GM12878 (cell line): Measurements from ENCODE around the gene LONRF3. TPM values are rescaled to one million over a fixed set of nuclear protein-coding genes. Genes with fewer than 3 reads are reported as not detected.

Source experiments
- ATAC-seq: fragments of 200-7000 bp; cut with Tn5 transposase; 3 replicates; pipeline ENCODE4 v1.9.1; 2020; ENCODE audit warnings: mild to moderate bottlenecking, moderate library complexity
- BruUV-seq: library from RNA; stranded (reverse); fragments of 400-500 nt; replicated peaks from 2 replicates; lab custom pipeline; 2021; lab: Mats Ljungman, UMichigan
- CTCF ChIA-PET: fragments of 300-600 bp; sonication (Branson Sonifier 250); formaldehyde crosslinking; extraction: SDS; loops from one replicate; lab custom pipeline; 2021; ENCODE audit warnings: inconsistent platforms; lab: Yijun Ruan, JAX
- POLR2A ChIA-PET: fragments of 350-600 bp; formaldehyde crosslinking; extraction: SDS; loops from one replicate; lab custom pipeline; 2021; ENCODE audit warnings: inconsistent platforms; lab: Charles Lee
- RAD21 ChIA-PET: fragments of 300-600 bp; sonication (Branson Sonifier 250); formaldehyde crosslinking; loops from one replicate; lab custom pipeline; 2023; ENCODE audit warnings: antibody characterized with exemption; ENCODE audit not compliant: unreplicated experiment; lab: Charles Lee
- SMC1A ChIA-PET: fragments of 300-600 bp; sonication (Branson Sonifier 250); formaldehyde crosslinking; loops from one replicate; lab custom pipeline; 2023; ENCODE audit not compliant: unreplicated experiment, uncharacterized antibody; lab: Charles Lee
- DNase-seq: peaks from one replicate; pipeline ENCODE4 v3.0.0-alpha.2; 2011; ENCODE audit warnings: low read depth, low spot score
- FAIRE-seq: peaks from 3 replicates; lab custom pipeline; 2011; peaks lifted over from hg19 to GRCh38; lab: Jason Lieb, UNC
- H2AFZ ChIP-seq: 2 replicates; pipeline ENCODE4 v1.6.0; 2011; ENCODE audit warnings: low read depth, low read length, control low read depth; ENCODE audit not compliant: control insufficient read depth
- H3K27ac ChIP-seq: 2 replicates; pipeline ENCODE4 v1.5.1; 2011; ENCODE audit warnings: control low read depth; ENCODE audit not compliant: control insufficient read depth, insufficient read depth
- H3K27me3 ChIP-seq, 2 experiments: replicated peaks in 1 of 2; 2 replicates each; pipeline versions ENCODE4 v1.6.0 to v1.6.1; 2011; ENCODE audit warnings: low read length in 1 of 2; ENCODE audit not compliant: control insufficient read depth in 2 of 2, insufficient read depth in 2 of 2
- H3K36me3 ChIP-seq, 2 experiments: 2 replicates each; pipeline ENCODE4 v1.5.1; 2011; ENCODE audit warnings: low read length in 1 of 2; ENCODE audit not compliant: control insufficient read depth in 2 of 2, insufficient read depth in 2 of 2
- H3K4me1 ChIP-seq: 2 replicates; pipeline ENCODE4 v1.6.1; 2011; ENCODE audit warnings: mild to moderate bottlenecking, low read length, moderate library complexity, mixed read lengths; ENCODE audit not compliant: control insufficient read depth, insufficient read depth
- H3K4me2 ChIP-seq: 2 replicates; pipeline ENCODE4 v1.6.0; 2011; ENCODE audit warnings: control low read depth; ENCODE audit not compliant: control insufficient read depth, insufficient read depth
- H3K4me3 ChIP-seq: fragments of 200-600 bp; sonication (generic); 2 replicates; pipeline ENCODE4 v1.5.1; 2016
- H3K79me2 ChIP-seq: 2 replicates; pipeline ENCODE4 v1.6.0; 2011; ENCODE audit warnings: low read length; ENCODE audit not compliant: control insufficient read depth, insufficient read depth
- H3K9ac ChIP-seq: 2 replicates; pipeline ENCODE4 v1.8.0; 2011; ENCODE audit warnings: low read length, control low read depth, mixed read lengths; ENCODE audit not compliant: control insufficient read depth, insufficient read depth
- H3K9me3 ChIP-seq: replicated peaks from 3 replicates; pipeline ENCODE4 v1.5.1; 2011; ENCODE audit warnings: mild to moderate bottlenecking, low read length; ENCODE audit not compliant: control insufficient read depth, insufficient read depth
- H4K20me1 ChIP-seq: 2 replicates; pipeline ENCODE4 v1.6.0; 2011; ENCODE audit not compliant: control insufficient read depth, insufficient read depth
- EGR1 ChIP-seq, 2 experiments: IDR thresholded peaks; 1 replicate in 1 of 2; 2 replicates in 1 of 2; pipeline ENCODE4 v1.6.1; 2011 to 2012; ENCODE audit warnings: low read depth in 2 of 2, low read length in 2 of 2, borderline replicate concordance in 1 of 2, mild to moderate bottlenecking in 1 of 2, moderate library complexity in 1 of 2
- IKZF2 ChIP-seq, 2 experiments: fragments of 450-650 bp; IDR thresholded peaks; 2 replicates each; pipeline ENCODE4 v1.6.1; 2017; ENCODE audit warnings: mild to moderate bottlenecking in 2 of 2, moderate library complexity in 2 of 2
- KDM1A ChIP-seq: fragments of 200-600 bp; sonication (generic); IDR thresholded peaks from 2 replicates; pipeline ENCODE4 v1.6.1; 2016; ENCODE audit warnings: borderline replicate concordance
- POLR2A ChIP-seq: IDR thresholded peaks from 2 replicates; pipeline ENCODE4 v1.6.1; 2011; ENCODE audit warnings: low read depth, mild to moderate bottlenecking, low read length
- POLR2AphosphoS2 ChIP-seq: IDR thresholded peaks from 2 replicates; pipeline ENCODE4 v1.6.1; 2011; ENCODE audit warnings: low read depth, mild to moderate bottlenecking, low read length, improper control_type of control experiment, moderate library complexity
- RFX5 ChIP-seq: IDR thresholded peaks from 2 replicates; pipeline ENCODE4 v1.6.1; 2011; ENCODE audit warnings: low read depth, low read length, improper control_type of control experiment
- RUNX3 ChIP-seq: IDR thresholded peaks from 2 replicates; pipeline ENCODE4 v1.6.1; 2012; ENCODE audit warnings: low read length, inconsistent platforms
- SPI1 ChIP-seq: IDR thresholded peaks from 2 replicates; pipeline ENCODE4 v1.6.1; 2011; ENCODE audit warnings: low read depth, mild to moderate bottlenecking, low read length, moderate library complexity, borderline replicate concordance; ENCODE audit not compliant: insufficient read depth
- TCF3 ChIP-seq: IDR thresholded peaks from 2 replicates; pipeline ENCODE4 v1.6.1; 2012; ENCODE audit warnings: low read depth, mild to moderate bottlenecking, low read length, borderline replicate concordance; ENCODE audit not compliant: insufficient read depth
- WGBS: methylation state at CpG from one replicate; pipeline ENCODE4 v1.1.6; 2016; ENCODE audit warnings: low lambda C conversion rate; ENCODE audit not compliant: insufficient replicate concordance, insufficient coverage; ENCODE audit errors: missing lambda C conversion rate; 5-methylcytosine and 5-hydroxymethylcytosine counted together
- in situ Hi-C: fragments of 300-500 bp; cut with MboI; formaldehyde crosslinking; loops from 9 replicates; pipeline ENCODE4 v1.14.3; 2018; ENCODE audit warnings: mixed read lengths
- intact Hi-C: fragments of 100-400 bp; cut with micrococcal nuclease; formaldehyde crosslinking; loops from one replicate; pipeline ENCODE4 v1.14.2; 2022; ENCODE audit not compliant: unreplicated experiment
- polyA plus RNA-seq, 11 experiments: library from polyadenylated mRNA; depleted of rRNA in 4 of 11; unstranded in 6 of 11; stranded (reverse) in 5 of 11; fragments of >200 nt; fragmentation: Nextera tagmentation in 4 of 11; fragmentation: Illumina TruSeq in 1 of 11; extraction: Ambion mirVana in 4 of 11; extraction: Trizol in 1 of 11; gene quantifications; 1 replicate in 1 of 11; 2 replicates in 10 of 11; pipeline versions ENCODE4 v1.2.1 to v1.2.3, GENCODE V29; 2011 to 2016; ENCODE audit warnings: inconsistent platforms in 2 of 11, missing spikeins in 2 of 11, low read depth in 1 of 11
- total RNA-seq, 4 experiments: library from RNA; depleted of rRNA in 3 of 4; stranded (reverse); fragments of >200 nt in 3 of 4; fragmentation: Illumina TruSeq in 1 of 4; extraction: Trizol in 1 of 4; gene quantifications; 2 replicates each; pipeline versions ENCODE4 v1.2.1 to v1.2.3, GENCODE V29; 2013 to 2021
- TF ChIP-seq, protein P1 (sequence below): IDR thresholded peaks from 2 replicates; pipeline ENCODE4 v1.6.1; 2012; ENCODE audit warnings: low read length, inconsistent platforms
- TF ChIP-seq, protein P2 (sequence below): fragments of 450-650 bp; formaldehyde crosslinking; IDR thresholded peaks from 2 replicates; pipeline ENCODE4 v1.5.0; 2022; ENCODE audit warnings: mild to moderate bottlenecking, missing genetic modification characterization
- TF ChIP-seq, protein P3 (sequence below): fragments of 450-650 bp; IDR thresholded peaks from 2 replicates; pipeline ENCODE4 v1.6.1; 2017; ENCODE audit warnings: mild to moderate bottlenecking
- TF ChIP-seq, protein P4 (sequence below): IDR thresholded peaks from 2 replicates; pipeline ENCODE4 v1.6.1; 2011; ENCODE audit warnings: low read depth, mild to moderate bottlenecking, low read length, moderate library complexity, borderline replicate concordance; ENCODE audit errors: extremely low read depth
- TF ChIP-seq, protein P5 (sequence below): fragments of 450-650 bp; formaldehyde crosslinking; IDR thresholded peaks from 2 replicates; pipeline ENCODE4 v1.4.0; 2022; ENCODE audit warnings: mild to moderate bottlenecking, moderate library complexity

Gene LONRF3
- total and polyA plus RNA-seq, 10 of the 15 experiments (the other 5 are each of a cell fraction or from before 2014, with no cell fraction given) = 0.05 to 0.23 (median 0.09) TPM; not detected in 3

DNA sequence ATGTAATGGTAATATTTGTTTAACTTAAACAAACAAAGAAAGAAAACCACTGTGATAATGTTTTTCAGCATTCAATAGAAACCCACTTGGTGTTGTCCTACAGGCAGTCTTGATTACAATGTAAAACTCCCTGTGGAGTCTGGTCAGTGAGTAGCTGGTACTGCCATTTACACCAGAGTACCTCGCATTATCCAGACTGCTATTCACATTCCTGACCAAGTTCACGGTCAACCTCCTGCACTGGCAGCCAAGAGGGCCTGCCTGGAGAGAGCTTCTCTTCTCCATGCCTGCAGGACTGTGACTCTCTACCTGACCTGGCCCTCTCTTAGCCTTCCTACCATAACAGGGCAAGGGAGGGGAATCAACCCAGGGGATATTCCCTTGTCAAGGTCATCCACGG, 2.9 kb upstream of the LONRF3 start:
- Histone ChIP-seq H2AFZ (no peak overlapping the region), H3K9me3 (no peaks in the 10 kb centered on the region; the same call in 2 of the 3 replicates), H3K4me3 (no peak overlapping the region), H3K9ac (no peak overlapping the region), H3K4me1 (no peaks in the 10 kb centered on the region), H3K36me3 (no peaks in the 10 kb centered on the region), H3K27ac (no peak overlapping the region), H3K4me2 (no peak overlapping the region), H3K79me2 (no peaks in the 10 kb centered on the region), H4K20me1 (no peaks in the 10 kb centered on the region), H3K27me3 (peaks cover 2 to 12% of the 10 kb centered on the region in 2 experiments)
- no TSS peak for BruUV-seq
- in situ Hi-C loops (no loop called here), intact Hi-C loops (no loop called here)
- ATAC-seq (no peak), DNase-seq (no peak), FAIRE-seq (no peak)
- POLR2A ChIA-PET = no interaction called here
- SMC1A ChIA-PET = interaction anchor here (1.5 kb wide), 1 partner anchor 9 kb away, joined by 4 read pairs; no protein-coding TSS in a partner anchor
- 2% methylated on average over 3 of the region's 3 CpGs for WGBS
- RAD21 ChIA-PET = no interaction called here
- CTCF ChIA-PET = interaction anchor here (0.9 kb wide), 1 partner anchor 54 kb away, joined by 3 read pairs; no protein-coding TSS in a partner anchor
- TF ChIP-seq IKZF2 (IDR thresholded peaks at IDR 0.05) = no peak
- TF ChIP-seq POLR2AphosphoS2 = no peak
- TF ChIP-seq, protein P1, sequence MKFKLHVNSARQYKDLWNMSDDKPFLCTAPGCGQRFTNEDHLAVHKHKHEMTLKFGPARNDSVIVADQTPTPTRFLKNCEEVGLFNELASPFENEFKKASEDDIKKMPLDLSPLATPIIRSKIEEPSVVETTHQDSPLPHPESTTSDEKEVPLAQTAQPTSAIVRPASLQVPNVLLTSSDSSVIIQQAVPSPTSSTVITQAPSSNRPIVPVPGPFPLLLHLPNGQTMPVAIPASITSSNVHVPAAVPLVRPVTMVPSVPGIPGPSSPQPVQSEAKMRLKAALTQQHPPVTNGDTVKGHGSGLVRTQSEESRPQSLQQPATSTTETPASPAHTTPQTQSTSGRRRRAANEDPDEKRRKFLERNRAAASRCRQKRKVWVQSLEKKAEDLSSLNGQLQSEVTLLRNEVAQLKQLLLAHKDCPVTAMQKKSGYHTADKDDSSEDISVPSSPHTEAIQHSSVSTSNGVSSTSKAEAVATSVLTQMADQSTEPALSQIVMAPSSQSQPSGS = no peak
- TF ChIP-seq RFX5 = no peak
- TF ChIP-seq TCF3 = no peak
- TF ChIP-seq, protein P2, sequence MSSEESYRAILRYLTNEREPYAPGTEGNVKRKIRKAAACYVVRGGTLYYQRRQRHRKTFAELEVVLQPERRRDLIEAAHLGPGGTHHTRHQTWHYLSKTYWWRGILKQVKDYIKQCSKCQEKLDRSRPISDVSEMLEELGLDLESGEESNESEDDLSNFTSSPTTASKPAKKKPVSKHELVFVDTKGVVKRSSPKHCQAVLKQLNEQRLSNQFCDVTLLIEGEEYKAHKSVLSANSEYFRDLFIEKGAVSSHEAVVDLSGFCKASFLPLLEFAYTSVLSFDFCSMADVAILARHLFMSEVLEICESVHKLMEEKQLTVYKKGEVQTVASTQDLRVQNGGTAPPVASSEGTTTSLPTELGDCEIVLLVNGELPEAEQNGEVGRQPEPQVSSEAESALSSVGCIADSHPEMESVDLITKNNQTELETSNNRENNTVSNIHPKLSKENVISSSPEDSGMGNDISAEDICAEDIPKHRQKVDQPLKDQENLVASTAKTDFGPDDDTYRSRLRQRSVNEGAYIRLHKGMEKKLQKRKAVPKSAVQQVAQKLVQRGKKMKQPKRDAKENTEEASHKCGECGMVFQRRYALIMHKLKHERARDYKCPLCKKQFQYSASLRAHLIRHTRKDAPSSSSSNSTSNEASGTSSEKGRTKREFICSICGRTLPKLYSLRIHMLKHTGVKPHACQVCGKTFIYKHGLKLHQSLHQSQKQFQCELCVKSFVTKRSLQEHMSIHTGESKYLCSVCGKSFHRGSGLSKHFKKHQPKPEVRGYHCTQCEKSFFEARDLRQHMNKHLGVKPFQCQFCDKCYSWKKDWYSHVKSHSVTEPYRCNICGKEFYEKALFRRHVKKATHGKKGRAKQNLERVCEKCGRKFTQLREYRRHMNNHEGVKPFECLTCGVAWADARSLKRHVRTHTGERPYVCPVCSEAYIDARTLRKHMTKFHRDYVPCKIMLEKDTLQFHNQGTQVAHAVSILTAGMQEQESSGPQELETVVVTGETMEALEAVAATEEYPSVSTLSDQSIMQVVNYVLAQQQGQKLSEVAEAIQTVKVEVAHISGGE (CRISPR knock-in tag) = no peak
- no peak for TF ChIP-seq KDM1A
- no peak for TF ChIP-seq POLR2A
- TF ChIP-seq, protein P3, sequence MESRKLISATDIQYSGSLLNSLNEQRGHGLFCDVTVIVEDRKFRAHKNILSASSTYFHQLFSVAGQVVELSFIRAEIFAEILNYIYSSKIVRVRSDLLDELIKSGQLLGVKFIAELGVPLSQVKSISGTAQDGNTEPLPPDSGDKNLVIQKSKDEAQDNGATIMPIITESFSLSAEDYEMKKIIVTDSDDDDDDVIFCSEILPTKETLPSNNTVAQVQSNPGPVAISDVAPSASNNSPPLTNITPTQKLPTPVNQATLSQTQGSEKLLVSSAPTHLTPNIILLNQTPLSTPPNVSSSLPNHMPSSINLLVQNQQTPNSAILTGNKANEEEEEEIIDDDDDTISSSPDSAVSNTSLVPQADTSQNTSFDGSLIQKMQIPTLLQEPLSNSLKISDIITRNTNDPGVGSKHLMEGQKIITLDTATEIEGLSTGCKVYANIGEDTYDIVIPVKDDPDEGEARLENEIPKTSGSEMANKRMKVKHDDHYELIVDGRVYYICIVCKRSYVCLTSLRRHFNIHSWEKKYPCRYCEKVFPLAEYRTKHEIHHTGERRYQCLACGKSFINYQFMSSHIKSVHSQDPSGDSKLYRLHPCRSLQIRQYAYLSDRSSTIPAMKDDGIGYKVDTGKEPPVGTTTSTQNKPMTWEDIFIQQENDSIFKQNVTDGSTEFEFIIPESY = no peak
- TF ChIP-seq, protein P4, sequence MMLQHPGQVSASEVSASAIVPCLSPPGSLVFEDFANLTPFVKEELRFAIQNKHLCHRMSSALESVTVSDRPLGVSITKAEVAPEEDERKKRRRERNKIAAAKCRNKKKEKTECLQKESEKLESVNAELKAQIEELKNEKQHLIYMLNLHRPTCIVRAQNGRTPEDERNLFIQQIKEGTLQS = no peak
- no peak for TF ChIP-seq EGR1 (IDR thresholded peaks at IDR 0.05; ENCODE audit: borderline replicate concordance in 1 of 2, low read depth in 2 of 2, low read length in 2 of 2)
- TF ChIP-seq, protein P5, sequence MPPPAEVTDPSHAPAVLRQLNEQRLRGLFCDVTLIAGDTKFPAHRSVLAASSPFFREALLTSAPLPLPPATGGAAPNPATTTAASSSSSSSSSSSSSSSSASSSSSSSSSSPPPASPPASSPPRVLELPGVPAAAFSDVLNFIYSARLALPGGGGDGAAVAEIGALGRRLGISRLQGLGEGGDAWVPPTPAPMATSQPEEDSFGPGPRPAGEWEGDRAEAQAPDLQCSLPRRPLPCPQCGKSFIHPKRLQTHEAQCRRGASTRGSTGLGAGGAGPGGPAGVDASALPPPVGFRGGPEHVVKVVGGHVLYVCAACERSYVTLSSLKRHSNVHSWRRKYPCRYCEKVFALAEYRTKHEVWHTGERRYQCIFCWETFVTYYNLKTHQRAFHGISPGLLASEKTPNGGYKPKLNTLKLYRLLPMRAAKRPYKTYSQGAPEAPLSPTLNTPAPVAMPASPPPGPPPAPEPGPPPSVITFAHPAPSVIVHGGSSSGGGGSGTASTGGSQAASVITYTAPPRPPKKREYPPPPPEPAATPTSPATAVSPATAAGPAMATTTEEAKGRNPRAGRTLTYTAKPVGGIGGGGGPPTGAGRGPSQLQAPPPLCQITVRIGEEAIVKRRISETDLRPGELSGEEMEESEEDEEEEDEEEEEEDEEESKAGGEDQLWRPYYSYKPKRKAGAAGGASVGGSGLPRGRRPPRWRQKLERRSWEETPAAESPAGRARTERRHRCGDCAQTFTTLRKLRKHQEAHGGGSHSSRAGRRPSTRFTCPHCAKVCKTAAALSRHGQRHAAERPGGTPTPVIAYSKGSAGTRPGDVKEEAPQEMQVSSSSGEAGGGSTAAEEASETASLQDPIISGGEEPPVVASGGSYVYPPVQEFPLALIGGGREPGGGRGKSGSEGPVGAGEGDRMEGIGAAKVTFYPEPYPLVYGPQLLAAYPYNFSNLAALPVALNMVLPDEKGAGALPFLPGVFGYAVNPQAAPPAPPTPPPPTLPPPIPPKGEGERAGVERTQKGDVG (CRISPR knock-in tag) = no peak
- no peak for TF ChIP-seq RUNX3
- TF ChIP-seq SPI1 = no peak
